GM11168 (cell line): ENCODE data around the gene CCDC87.
"Not testable (repeated sequence)": the region's sequence is repeated elsewhere in the genome, so short reads cannot be mapped to it uniquely, and the experiment has no call there.

Source experiments
- in situ Hi-C: fragments of 300-500 bp; cut with MboI; formaldehyde crosslinking; loops from one replicate; pipeline ENCODE4 v1.12.0; 2022; ENCODE audit warnings: low sequenced_read_pairs; ENCODE audit not compliant: unreplicated experiment

Gene CCDC87, protein sequence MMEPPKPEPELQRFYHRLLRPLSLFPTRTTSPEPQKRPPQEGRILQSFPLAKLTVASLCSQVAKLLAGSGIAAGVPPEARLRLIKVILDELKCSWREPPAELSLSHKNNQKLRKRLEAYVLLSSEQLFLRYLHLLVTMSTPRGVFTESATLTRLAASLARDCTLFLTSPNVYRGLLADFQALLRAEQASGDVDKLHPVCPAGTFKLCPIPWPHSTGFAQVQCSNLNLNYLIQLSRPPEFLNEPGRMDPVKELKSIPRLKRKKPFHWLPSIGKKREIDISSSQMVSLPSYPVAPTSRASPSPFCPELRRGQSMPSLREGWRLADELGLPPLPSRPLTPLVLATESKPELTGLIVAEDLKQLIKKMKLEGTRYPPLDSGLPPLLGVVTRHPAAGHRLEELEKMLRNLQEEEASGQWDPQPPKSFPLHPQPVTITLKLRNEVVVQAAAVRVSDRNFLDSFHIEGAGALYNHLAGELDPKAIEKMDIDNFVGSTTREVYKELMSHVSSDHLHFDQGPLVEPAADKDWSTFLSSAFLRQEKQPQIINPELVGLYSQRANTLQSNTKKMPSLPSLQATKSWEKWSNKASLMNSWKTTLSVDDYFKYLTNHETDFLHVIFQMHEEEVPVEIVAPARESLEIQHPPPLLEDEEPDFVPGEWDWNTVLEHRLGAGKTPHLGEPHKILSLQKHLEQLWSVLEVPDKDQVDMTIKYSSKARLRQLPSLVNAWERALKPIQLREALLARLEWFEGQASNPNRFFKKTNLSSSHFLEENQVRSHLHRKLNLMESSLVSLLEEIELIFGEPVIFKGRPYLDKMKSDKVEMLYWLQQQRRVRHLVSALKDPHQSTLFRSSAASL

DNA sequence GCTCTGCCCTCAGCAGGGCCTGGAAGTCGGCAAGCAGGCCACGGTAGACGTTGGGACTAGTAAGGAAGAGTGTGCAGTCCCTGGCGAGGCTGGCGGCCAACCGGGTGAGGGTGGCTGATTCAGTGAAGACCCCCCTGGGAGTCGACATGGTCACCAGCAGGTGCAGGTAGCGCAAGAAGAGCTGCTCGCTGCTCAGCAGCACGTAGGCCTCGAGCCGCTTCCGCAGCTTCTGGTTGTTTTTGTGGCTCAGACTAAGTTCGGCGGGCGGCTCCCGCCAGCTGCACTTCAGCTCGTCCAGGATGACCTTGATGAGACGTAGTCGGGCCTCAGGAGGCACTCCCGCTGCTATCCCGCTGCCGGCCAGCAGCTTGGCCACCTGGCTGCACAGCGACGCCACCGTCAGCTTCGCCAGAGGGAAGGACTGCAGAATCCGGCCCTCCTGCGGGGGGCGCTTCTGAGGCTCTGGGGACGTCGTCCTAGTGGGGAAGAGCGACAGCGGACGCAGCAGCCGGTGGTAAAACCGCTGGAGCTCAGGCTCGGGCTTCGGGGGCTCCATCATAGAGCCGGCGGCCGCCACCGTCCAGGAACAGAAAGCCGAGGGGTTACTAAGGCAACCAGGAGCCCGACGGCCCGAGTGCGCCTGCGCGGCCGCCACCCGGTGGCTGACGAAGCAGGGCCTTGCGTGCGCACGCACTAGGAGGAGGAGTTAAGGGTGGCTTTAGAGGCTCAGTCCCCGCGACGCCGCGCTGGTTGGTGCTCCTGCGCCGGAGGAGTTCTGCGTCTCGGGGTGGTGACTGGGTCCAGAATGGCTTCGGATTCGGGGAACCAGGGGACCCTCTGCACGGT is at the start of gene CCDC87, which contains the start of gene CCS:
Gene CCDC87, minus strand, starts transcription at position 607 of the 846 bp plus-strand sequence. Its CDS starts 48 bp downstream, at position 559.
Gene CCS, plus strand, starts transcription at position 729 of the 846 bp plus-strand sequence. Its CDS starts 77 bp downstream, at position 806.
- in situ Hi-C loops = no loop called here

DNA sequence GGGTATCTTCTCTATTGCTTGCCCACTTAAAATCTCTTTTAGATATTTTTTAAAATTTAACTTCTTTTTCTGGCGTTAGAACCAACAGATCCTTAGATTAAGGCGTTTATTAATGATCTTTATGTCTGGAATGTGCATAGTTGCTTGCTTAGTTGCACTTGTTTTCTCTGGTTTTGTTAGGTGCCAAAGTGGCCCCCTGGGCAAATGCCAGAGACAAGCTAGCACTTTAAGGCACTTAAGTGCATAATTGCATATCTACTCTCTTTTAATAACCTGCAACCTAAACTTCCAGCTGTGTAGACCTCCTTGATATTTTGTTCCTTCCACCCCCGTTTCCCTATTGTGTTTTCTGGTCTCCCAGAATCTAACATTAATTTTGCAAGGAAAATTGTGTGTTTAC is 49.0 kb upstream of the CCDC87 start:
- in situ Hi-C loops = no loop called here

DNA sequence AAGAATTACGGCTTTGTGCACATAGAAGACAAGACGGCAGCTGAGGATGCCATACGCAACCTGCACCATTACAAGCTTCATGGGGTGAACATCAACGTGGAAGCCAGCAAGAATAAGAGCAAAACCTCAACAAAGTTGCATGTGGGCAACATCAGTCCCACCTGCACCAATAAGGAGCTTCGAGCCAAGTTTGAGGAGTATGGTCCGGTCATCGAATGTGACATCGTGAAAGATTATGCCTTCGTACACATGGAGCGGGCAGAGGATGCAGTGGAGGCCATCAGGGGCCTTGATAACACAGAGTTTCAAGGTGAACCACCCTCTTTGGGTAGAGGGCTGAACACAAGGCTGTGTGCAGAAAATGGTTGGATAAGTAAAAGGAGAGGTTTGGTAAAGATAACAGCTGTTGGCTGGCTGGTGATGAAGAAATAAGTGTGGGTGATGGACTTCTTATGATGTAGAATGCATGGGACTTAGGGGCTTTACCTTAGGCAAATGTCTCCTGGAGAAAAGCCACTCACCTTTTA is 47.0 kb upstream of the CCDC87 start:
- in situ Hi-C loops = not testable (repeated sequence)

GRCh38 chr11:66639066-66639813 is 46.4 kb upstream of the CCDC87 start:
- in situ Hi-C loops = no loop called here

- in situ Hi-C loops = no loop called here
Measured at GRCh38 chr11:66638177-66639065, 45.6 kb upstream of the CCDC87 start, which contains the start of gene RBM4. RBM4 (plus strand) TSS chr11:66638703; CDS start chr11:66639712, 1,009 bp downstream.

GRCh38 chr11:66637557-66638176 is 44.8 kb upstream of the CCDC87 start:
- in situ Hi-C loops = no loop called here

GRCh38 chr11:66636411-66636810 is 43.5 kb upstream of the CCDC87 start:
- in situ Hi-C loops = no loop called here

DNA sequence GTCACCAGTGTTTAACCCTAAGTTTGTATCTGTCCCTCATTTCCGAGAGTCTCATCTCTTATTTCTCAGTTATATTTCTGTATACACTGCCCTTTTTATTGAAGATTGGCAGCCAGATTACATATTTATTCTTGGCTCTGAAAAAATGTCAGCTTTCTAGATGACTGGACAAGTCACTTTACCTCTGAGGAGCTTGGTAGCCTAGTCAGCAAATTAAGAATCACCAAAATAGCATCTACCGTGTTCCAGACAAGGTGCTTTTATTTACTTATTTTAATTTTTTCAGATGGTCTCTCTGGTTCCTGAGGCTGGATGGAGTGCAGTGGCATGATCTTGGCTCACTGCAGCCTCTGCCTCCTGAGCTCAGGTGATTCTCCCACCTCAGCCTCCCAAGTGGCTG is 40.1 kb upstream of the CCDC87 start:
- in situ Hi-C loops = no loop called here

DNA sequence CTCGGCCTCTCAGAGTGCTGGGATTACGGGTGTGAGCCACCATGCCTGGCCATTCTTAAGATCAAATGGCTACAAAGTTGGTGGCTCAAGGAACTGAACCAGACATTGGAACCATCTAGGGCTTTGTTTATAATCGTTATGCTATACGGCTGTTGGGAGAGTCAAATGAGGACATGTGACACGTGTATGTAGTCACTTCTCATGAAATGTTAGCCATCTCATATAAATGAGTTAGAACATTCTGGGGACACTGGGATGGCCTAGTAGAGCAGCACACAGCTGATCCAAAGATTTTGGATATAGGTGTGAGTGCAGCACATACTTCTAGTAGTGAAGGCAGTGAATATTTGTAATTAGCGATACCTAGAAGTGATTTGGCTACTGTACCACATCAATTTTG is 39.0 kb upstream of the CCDC87 start:
- in situ Hi-C loops = no loop called here

DNA sequence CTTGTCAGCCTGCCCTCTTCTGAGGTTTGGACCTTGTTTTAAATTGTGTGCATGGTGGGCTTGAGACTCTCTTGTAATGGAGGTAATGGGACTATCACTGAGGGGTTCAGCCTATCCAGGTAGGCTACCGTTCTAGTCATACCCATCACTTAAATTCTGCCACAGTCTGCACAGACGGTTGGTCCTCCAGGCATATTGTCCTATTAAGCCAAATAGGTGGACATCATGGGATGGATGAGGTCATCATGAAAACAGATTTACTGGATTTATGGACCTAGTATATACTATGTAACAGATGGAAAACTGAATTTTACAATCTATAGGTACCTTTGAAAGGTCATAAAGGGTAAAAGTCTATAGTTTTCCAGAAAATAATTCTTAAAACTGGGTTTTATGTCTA is 36.5 kb upstream of the CCDC87 start:
- in situ Hi-C loops = no loop called here

DNA sequence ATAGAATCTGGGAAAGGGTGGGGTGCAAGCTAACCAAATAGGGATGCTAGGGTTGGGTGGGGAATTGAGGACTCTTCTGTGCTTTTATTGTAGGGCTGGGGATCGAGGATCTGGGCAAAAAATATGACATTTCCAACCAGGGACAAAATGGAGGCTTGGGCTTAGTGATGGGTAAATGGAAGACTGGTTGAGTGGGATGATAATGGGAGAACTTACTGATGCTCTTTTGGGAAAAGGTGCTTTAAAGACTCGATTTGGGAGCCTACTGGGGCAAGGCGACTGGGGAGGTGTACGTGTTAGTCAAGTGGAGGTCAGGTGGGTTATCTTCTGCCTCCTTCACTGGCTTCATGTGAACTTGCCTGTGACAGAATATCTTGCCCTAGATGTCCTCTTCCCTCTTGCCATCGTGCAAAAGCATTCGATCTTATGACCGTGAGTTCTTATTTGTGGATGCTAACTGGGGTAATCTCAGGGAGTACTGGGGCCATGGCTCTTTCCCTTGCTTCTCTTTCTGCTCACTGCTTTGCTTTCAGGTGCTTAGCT is 35.3 kb upstream of the CCDC87 start:
- in situ Hi-C loops = no loop called here

DNA sequence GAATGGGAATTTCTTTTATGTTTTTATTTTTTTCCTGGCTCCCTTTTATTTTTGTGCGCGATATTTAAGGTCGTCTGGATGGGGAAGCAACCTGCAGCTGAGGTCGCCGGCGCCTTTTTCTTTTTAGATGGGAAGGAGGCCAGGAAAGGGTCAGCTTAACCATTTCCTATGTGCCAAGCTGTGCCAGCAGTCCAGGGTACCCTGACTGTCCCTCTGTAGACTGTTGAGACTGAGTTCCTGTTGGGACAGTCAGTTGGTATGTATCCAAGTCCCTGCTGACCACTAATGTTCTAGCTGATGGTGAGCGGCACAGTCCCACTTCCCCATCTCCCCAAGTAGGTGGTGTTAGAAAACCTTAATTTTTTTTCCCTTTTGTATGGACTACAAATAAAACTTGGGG is 34.1 kb upstream of the CCDC87 start:
- in situ Hi-C loops = no loop called here

GRCh38 chr11:66626382-66626781 is 33.5 kb upstream of the CCDC87 start:
- in situ Hi-C loops = no loop called here

- in situ Hi-C loops = no loop called here
Measured at GRCh38 chr11:66625752-66626149, 32.9 kb upstream of the CCDC87 start.

GRCh38 chr11:66625041-66625751 is 32.3 kb upstream of the CCDC87 start:
- in situ Hi-C loops = no loop called here

GRCh38 chr11:66624450-66624849 is 31.6 kb upstream of the CCDC87 start:
- in situ Hi-C loops = no loop called here

- in situ Hi-C loops = no loop called here
Measured at GRCh38 chr11:66619080-66619554, 26.3 kb upstream of the CCDC87 start.
